Endothelial cell of umbilical vein (primary cell): ENCODE measurements around the gene SH3BP1. TPM values are rescaled to one million over a fixed set of nuclear protein-coding genes. Genes with fewer than 3 reads are reported as not detected.

Experiments
- BruUV-seq: library from RNA; stranded (reverse); fragments of 400-500 nt; replicated peaks from 2 replicates; lab custom pipeline; 2021; lab: Mats Ljungman, UMichigan
- CTCF ChIA-PET: fragments of 300-600, 350-600 bp; sonication (Branson Sonifier 250); formaldehyde crosslinking; loops from one replicate; lab custom pipeline; 2021; ENCODE audit warnings: antibody characterized with exemption, inconsistent platforms; lab: Charles Lee
- POLR2A ChIA-PET: fragments of 300-600, 350-600 bp; sonication (Branson Sonifier 250); formaldehyde crosslinking; loops from one replicate; lab custom pipeline; 2021; ENCODE audit warnings: antibody characterized with exemption, inconsistent platforms; lab: Charles Lee
- DNase-seq: peaks from one replicate; pipeline ENCODE4 v3.0.0-alpha.2; 2011; ENCODE audit warnings: low read depth, low spot score
- FAIRE-seq: peaks from 2 replicates; lab custom pipeline; 2011; peaks lifted over from hg19 to GRCh38; lab: Jason Lieb, UNC
- H2AFZ ChIP-seq: 2 replicates; pipeline ENCODE4 v1.6.0; 2012; ENCODE audit warnings: low read depth, low read length, control low read depth, inconsistent platforms
- H3K27ac ChIP-seq: 2 replicates; pipeline ENCODE4 v1.5.1; 2011; ENCODE audit warnings: low read depth, mild to moderate bottlenecking, control low read depth, low read length, moderate library complexity; ENCODE audit not compliant: insufficient read depth
- H3K27me3 ChIP-seq, 2 experiments: 2 replicates each; pipeline versions ENCODE4 v1.6.0 to v1.6.1; 2011; ENCODE audit warnings: low read length in 2 of 2, mixed read lengths in 1 of 2; ENCODE audit not compliant: control insufficient read depth in 2 of 2, insufficient read depth in 2 of 2
- H3K36me3 ChIP-seq, 2 experiments: 2 replicates in 1 of 2; 3 replicates in 1 of 2; pipeline ENCODE4 v1.5.1; 2011; ENCODE audit warnings: low read length in 2 of 2, mild to moderate bottlenecking in 1 of 2, moderate library complexity in 1 of 2; ENCODE audit not compliant: control insufficient read depth in 2 of 2, insufficient read depth in 2 of 2; ENCODE audit errors: extremely low read depth in 1 of 2
- H3K4me1 ChIP-seq: 3 replicates; pipeline ENCODE4 v1.5.1; 2011; ENCODE audit warnings: mild to moderate bottlenecking, low read length; ENCODE audit not compliant: control insufficient read depth, insufficient read depth; ENCODE audit errors: extremely low read depth
- H3K4me2 ChIP-seq: 2 replicates; pipeline ENCODE4 v1.6.1; 2011; ENCODE audit warnings: low read length, control low read depth, mixed read lengths; ENCODE audit not compliant: insufficient read depth
- H3K4me3 ChIP-seq, 3 experiments: fragments of 200-600 bp in 1 of 3; sonication (generic), shearing (Covaris generic) in 1 of 3; replicated peaks in 1 of 3; 2 replicates each; pipeline ENCODE4 v1.5.1; 2011 to 2016; ENCODE audit warnings: control low read depth in 3 of 3, low read length in 3 of 3, mild to moderate bottlenecking in 2 of 3, inconsistent platforms in 1 of 3, low read depth in 1 of 3, moderate library complexity in 1 of 3; ENCODE audit not compliant: insufficient read depth in 1 of 3
- H3K79me2 ChIP-seq: 2 replicates; pipeline ENCODE4 v1.6.0; 2012; ENCODE audit warnings: low read length, inconsistent platforms; ENCODE audit not compliant: control insufficient read depth, insufficient read depth
- H3K9ac ChIP-seq: replicated peaks from 2 replicates; pipeline ENCODE3; 2011; ENCODE audit warnings: low read length, control low read depth; ENCODE audit not compliant: insufficient read depth; ENCODE audit errors: extremely low read depth
- H3K9me1 ChIP-seq: replicated peaks from 3 replicates; pipeline ENCODE4 v1.6.0; 2011; ENCODE audit warnings: mild to moderate bottlenecking, low read length; ENCODE audit not compliant: control insufficient read depth, insufficient read depth; ENCODE audit errors: extremely low read depth
- H3K9me3 ChIP-seq: replicated peaks from 2 replicates; pipeline ENCODE4 v1.5.1; 2012; ENCODE audit warnings: low read length, inconsistent platforms; ENCODE audit not compliant: control insufficient read depth, insufficient read depth
- H4K20me1 ChIP-seq: replicated peaks from 2 replicates; pipeline ENCODE3; 2011; ENCODE audit warnings: mild to moderate bottlenecking, low read length; ENCODE audit not compliant: control insufficient read depth, insufficient read depth; ENCODE audit errors: extremely low read depth
- EZH2 ChIP-seq: IDR thresholded peaks from 2 replicates; pipeline ENCODE4 v1.6.1; 2012; ENCODE audit warnings: borderline replicate concordance, low read depth, mild to moderate bottlenecking, moderate library complexity, low read length, inconsistent platforms; ENCODE audit not compliant: severe bottlenecking
- FOS ChIP-seq: IDR thresholded peaks from 2 replicates; pipeline ENCODE4 v1.6.1; 2011; ENCODE audit warnings: mild to moderate bottlenecking, low read length, moderate library complexity, borderline replicate concordance; ENCODE audit not compliant: insufficient read depth
- GATA2 ChIP-seq: IDR thresholded peaks from 2 replicates; pipeline ENCODE4 v1.7.0; 2011; ENCODE audit warnings: low read depth, mild to moderate bottlenecking, moderate library complexity, mixed read lengths, low read length; ENCODE audit not compliant: insufficient read length, insufficient read depth
- JUN ChIP-seq: IDR thresholded peaks from 2 replicates; pipeline ENCODE4 v1.6.1; 2011; ENCODE audit warnings: borderline replicate concordance, low read depth; ENCODE audit not compliant: insufficient read length, insufficient read depth
- dilution Hi-C: fragments of 300-500 bp; cut with MboI; formaldehyde crosslinking; loops from one replicate; pipeline ENCODE4 v1.15.0; 2019; ENCODE audit warnings: low sequenced_read_pairs; ENCODE audit not compliant: extremely low pct_ligation_motif_present
- intact Hi-C: fragments of 100-400 bp; cut with micrococcal nuclease; formaldehyde crosslinking; loops from one replicate; pipeline ENCODE4 v1.10.0; 2022
- polyA plus RNA-seq, 4 experiments: library from polyadenylated mRNA; depleted of rRNA in 3 of 4; stranded (reverse) in 3 of 4; unstranded in 1 of 4; fragments of >200 nt; gene quantifications; 2 replicates each; pipeline versions ENCODE4 v1.2.1 to v1.2.3, GENCODE V29; 2011 to 2012; ENCODE audit warnings: missing spikeins in 1 of 4
- total RNA-seq: library from RNA; stranded (reverse); gene quantifications from 2 replicates; pipeline ENCODE4 v1.2.3, GENCODE V29; 2021

The SH3BP1 gene
- total and polyA plus RNA-seq, 2 donors (not counting 3 experiments of a cell fraction or from before 2014, with no cell fraction given): 2.3 to 4.3 TPM

DNA sequence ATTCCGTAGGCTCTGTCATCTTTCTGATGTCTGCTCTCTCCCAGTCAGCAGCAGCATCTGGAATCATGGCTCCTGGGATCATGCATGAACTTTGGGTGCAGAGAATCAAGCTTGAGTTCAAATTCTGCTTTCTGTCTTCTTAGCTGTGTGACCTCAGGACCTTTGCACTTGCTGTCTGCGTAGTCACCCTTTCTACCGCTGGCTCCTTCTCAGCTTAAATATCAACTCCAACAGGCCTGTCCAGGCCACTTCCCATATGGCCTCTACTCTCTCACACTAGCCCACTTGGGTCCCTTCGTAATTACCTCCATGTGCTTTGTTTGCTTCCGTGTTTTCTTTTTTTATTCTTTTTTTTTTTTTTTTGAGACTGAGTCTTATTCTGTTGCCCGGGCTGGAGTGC, 35.4 kb upstream of the SH3BP1 start:
- H3K4me1 ChIP-seq: peaks cover 8% of the 10 kb centered on the region
- dilution Hi-C loops (no loop called here), intact Hi-C loops (no loop called here)
- CTCF ChIA-PET: interaction anchor here (0.7 to 5.7 kb wide), 6 partner anchors 12 to 245 kb away, joined by 3 to 24 read pairs (median 3); no protein-coding TSS in a partner anchor
- no peak overlapping the region for H3K27ac ChIP-seq
- FAIRE-seq (no peak), DNase-seq (no peak)
- no TSS peak for BruUV-seq
- H3K9me1 ChIP-seq: no peaks in the 10 kb centered on the region
- H3K4me3 ChIP-seq: no peak overlapping the region
- H3K79me2 ChIP-seq: peaks cover 2% of the 10 kb centered on the region
- no peak for TF ChIP-seq EZH2
- no peaks in the 10 kb centered on the region for H3K36me3 ChIP-seq
- POLR2A ChIA-PET: no interaction called here
- no peak overlapping the region for H3K9ac ChIP-seq
- H3K27me3 ChIP-seq: peaks cover 0 to 13% of the 10 kb centered on the region in 2 experiments
- H3K4me2 ChIP-seq: no peak overlapping the region
- H2AFZ ChIP-seq: no peak overlapping the region
- H3K9me3 ChIP-seq: no peaks in the 10 kb centered on the region
- no peaks in the 10 kb centered on the region for H4K20me1 ChIP-seq

DNA sequence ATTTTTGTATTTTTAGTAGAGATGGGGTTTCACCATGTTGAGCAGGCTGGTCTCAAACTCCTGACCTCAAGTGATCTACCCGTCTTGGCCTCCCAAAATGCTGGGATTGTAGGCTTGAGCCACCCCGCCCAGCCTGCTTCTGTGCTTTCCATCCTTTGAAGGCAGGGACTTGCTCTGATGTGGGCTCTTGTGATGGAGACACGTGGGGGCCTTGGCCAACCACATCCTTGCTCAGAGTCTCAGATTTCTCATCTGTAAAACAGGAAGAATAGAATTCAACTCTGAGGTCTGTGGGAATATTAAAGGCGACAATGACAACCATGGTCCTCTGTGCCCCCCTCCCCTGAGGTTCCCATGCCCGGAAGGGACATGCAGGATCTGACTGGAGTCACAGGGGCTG, 34.6 kb upstream of the SH3BP1 start:
- H3K9me3 ChIP-seq: no peaks in the 10 kb centered on the region
- no peak overlapping the region for H3K27ac ChIP-seq
- no peaks in the 10 kb centered on the region for H4K20me1 ChIP-seq
- peaks cover 0 to 13% of the 10 kb centered on the region in 2 experiments for H3K27me3 ChIP-seq
- BruUV-seq: no TSS peak
- ChIA-PET CTCF (interaction anchor here (0.7 to 5.7 kb wide), 6 partner anchors 13 to 245 kb away, joined by 3 to 92 read pairs (median 3); no protein-coding TSS in a partner anchor), POLR2A (no interaction called here)
- no peak overlapping the region for H3K4me2 ChIP-seq
- peaks cover 9% of the 10 kb centered on the region for H3K79me2 ChIP-seq
- H3K4me3 ChIP-seq: no peak overlapping the region
- FAIRE-seq: no peak
- peaks cover 14% of the 10 kb centered on the region for H3K4me1 ChIP-seq
- TF ChIP-seq JUN (no peak), GATA2 (no peak), FOS (no peak)
- no peak overlapping the region for H3K9ac ChIP-seq
- H2AFZ ChIP-seq: no peak overlapping the region
- intact Hi-C loops: loop anchor here (5.0 kb wide), 1 partner anchor 142 kb away; no protein-coding TSS in a partner anchor
- dilution Hi-C loops: no loop called here
- no peaks in the 10 kb centered on the region for H3K36me3 ChIP-seq
- no peaks in the 10 kb centered on the region for H3K9me1 ChIP-seq
- DNase-seq: no peak
